GM12878 (cell line): ENCODE measurements around the gene KLHL8. TPM values are rescaled to one million over a fixed set of nuclear protein-coding genes. Genes with fewer than 3 reads are reported as not detected.

ENCODE experiments used
- BACH1 ChIP-seq: fragments of 450-650 bp; IDR thresholded peaks from 2 replicates; pipeline ENCODE4 v1.6.1; 2017; ENCODE audit warnings: mild to moderate bottlenecking, borderline replicate concordance
- CBFB ChIP-seq: IDR thresholded peaks from 2 replicates; pipeline ENCODE4 v1.6.1; 2016; ENCODE audit warnings: antibody characterized with exemption, low read depth
- EED ChIP-seq: sonication (generic); IDR thresholded peaks from 2 replicates; pipeline ENCODE4 v1.6.1; 2016; ENCODE audit warnings: antibody characterized with exemption, low read depth
- IRF3 ChIP-seq: fragments of 450-650 bp; IDR thresholded peaks from 2 replicates; pipeline ENCODE4 v1.6.1; 2014; ENCODE audit warnings: mild to moderate bottlenecking
- MTA3 ChIP-seq: IDR thresholded peaks from 2 replicates; pipeline ENCODE4 v1.6.1; 2012; ENCODE audit warnings: low read length, inconsistent platforms, borderline replicate concordance
- SREBF1 ChIP-seq: IDR thresholded peaks from 2 replicates; pipeline ENCODE4 v1.6.1; 2012; ENCODE audit warnings: mild to moderate bottlenecking, low read length
- ZBTB11 ChIP-seq: fragments of 450-650 bp; formaldehyde crosslinking; IDR thresholded peaks from 2 replicates; pipeline ENCODE4 v1.5.0; 2022; ENCODE audit warnings: mild to moderate bottlenecking, missing genetic modification characterization
- ZBTB40 ChIP-seq: fragments of 450-650 bp; IDR thresholded peaks from 2 replicates; pipeline ENCODE4 v1.6.1; 2016; ENCODE audit warnings: mild to moderate bottlenecking, moderate library complexity, borderline replicate concordance
- ZNF687 ChIP-seq: fragments of 450-650 bp; IDR thresholded peaks from 2 replicates; pipeline ENCODE4 v1.6.1; 2017; ENCODE audit warnings: mild to moderate bottlenecking, moderate library complexity
- polyA plus RNA-seq, 11 experiments: library from polyadenylated mRNA; depleted of rRNA in 4 of 11; unstranded in 6 of 11; stranded (reverse) in 5 of 11; fragments of >200 nt; fragmentation: Nextera tagmentation in 4 of 11; fragmentation: Illumina TruSeq in 1 of 11; extraction: Ambion mirVana in 4 of 11; extraction: Trizol in 1 of 11; gene quantifications; 1 replicate in 1 of 11; 2 replicates in 10 of 11; pipeline versions ENCODE4 v1.2.1 to v1.2.3, GENCODE V29; 2011 to 2016; ENCODE audit warnings: inconsistent platforms in 2 of 11, missing spikeins in 2 of 11, low read depth in 1 of 11
- total RNA-seq, 4 experiments: library from RNA; depleted of rRNA in 3 of 4; stranded (reverse); fragments of >200 nt in 3 of 4; fragmentation: Illumina TruSeq in 1 of 4; extraction: Trizol in 1 of 4; gene quantifications; 2 replicates each; pipeline versions ENCODE4 v1.2.1 to v1.2.3, GENCODE V29; 2013 to 2021

Gene KLHL8
- total and polyA plus RNA-seq, 10 of the 15 experiments (the other 5 are each of a cell fraction or from before 2014, with no cell fraction given), result 4.5 to 13.1 (median 9.0) TPM

GRCh38 chr4:87118421-87118820 lies 102.0 kb downstream of the KLHL8 start (continued):
- TF ChIP-seq BACH1 (no peak), ZNF687 (no peak), EED (no peak), CBFB (no peak), SREBF1 (no peak), IRF3 (no peak), ZBTB11 (CRISPR knock-in tag) (no peak), MTA3 (no peak), ZBTB40 (no peak)
